Kidney glomerular epithelial cell (primary cell): ENCODE measurements around the gene ANXA5.

Source experiments
- DNase-seq: peaks from one replicate; lab custom pipeline; 2025; lab: John Stamatoyannopoulos, UW

The ANXA5 gene

GRCh38 chr4:121642876-121643585 is 53.7 kb downstream of the ANXA5 start:
- DNase-seq = no peak

GRCh38 chr4:121642292-121642691 is 54.5 kb downstream of the ANXA5 start:
- DNase-seq = no peak

- DNase-seq = no peak
These were observed 63.1 kb downstream of the ANXA5 start for GRCh38 chr4:121633653-121634052.

- DNase-seq = no peak
These were observed 64.1 kb downstream of the ANXA5 start for GRCh38 chr4:121632636-121633035.
